GM18861 (cell line): ENCODE results near the gene SDK2.

Experiments used
- ATAC-seq: cut with Tn5 transposase; IDR thresholded peaks from one replicate; pipeline ENCODE4 v1.9.1; 2021; ENCODE audit not compliant: unreplicated experiment

SDK2 gene

DNA sequence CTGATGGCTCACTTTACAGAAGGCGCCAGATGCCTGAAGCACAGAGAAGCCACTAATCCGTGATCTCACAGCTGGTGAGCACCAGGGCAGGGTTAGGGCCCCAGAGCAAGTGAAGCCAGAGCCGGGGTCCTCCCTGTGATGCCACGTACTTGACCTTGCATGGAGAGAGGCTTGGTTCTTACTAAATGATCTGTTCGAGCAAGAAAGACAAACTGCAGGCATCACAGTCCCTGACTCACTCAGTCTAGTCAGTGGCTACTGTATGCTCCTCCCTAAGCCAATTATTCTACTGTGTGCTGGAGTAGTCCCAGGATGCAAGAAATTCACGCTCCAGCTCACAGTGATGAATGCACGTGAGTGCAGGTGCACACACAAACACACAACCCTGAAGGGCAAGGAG, 55.4 kb downstream of the SDK2 start:
- no peak for ATAC-seq

DNA sequence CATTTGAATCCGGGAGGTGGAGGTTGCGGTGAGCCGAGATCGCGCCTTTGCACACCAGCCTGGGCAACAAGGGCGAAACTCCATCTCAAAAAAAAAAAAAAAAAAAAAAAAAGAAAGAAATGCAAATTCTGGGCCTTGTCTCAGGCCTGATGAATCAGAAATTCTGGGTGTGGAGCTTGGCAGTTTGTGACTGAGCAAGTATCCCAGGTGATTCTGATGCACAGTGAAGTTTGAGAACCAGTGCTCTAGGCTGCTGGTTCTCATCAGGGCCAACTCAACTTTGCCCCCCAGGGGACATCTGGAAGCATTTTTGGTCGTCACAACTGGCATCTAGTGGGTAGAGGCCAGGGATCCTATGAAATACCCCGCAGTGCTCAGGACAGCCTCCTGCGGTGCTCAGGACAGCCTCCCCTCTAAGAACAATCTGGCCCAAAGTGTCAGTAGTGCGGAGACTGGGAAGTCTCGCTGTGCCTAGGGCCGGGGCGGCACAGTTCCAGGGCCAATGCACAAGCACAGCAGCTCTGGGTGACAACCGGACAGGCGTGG, 55.9 kb downstream of the SDK2 start:
- ATAC-seq, result no peak

DNA sequence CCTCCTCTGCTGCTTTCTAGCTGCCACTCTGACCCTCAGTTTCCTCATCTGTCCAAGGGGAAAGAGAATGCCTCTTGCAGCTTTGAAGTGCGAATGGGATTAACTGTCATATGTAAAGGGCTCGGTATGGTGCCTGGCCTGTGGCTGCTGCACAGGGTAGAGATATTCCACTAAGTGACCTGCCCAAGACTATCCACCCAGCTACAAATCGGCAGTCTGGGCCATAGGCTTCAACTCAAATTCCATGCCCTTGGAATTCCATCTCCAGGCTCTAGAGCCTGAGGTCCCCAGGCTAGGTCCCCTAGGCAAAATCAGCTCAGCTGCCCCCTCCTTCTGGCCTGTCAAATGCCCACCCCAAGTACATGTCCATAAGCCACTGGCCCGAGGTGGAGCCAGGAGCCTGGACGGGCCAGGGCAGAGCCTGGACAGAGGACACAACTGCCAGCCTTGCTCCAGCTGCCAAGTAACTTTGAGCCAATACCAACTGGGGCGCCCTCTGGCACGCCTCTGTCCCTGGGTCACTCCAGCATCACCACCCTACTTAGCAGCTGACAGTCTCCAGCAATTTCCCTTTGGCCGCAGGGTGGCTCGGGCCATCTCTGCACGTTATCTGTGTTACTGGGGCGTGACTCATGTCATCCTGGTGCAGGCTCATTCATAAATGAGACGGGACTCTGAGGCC, 57.2 kb downstream of the SDK2 start:
- no peak for ATAC-seq

DNA sequence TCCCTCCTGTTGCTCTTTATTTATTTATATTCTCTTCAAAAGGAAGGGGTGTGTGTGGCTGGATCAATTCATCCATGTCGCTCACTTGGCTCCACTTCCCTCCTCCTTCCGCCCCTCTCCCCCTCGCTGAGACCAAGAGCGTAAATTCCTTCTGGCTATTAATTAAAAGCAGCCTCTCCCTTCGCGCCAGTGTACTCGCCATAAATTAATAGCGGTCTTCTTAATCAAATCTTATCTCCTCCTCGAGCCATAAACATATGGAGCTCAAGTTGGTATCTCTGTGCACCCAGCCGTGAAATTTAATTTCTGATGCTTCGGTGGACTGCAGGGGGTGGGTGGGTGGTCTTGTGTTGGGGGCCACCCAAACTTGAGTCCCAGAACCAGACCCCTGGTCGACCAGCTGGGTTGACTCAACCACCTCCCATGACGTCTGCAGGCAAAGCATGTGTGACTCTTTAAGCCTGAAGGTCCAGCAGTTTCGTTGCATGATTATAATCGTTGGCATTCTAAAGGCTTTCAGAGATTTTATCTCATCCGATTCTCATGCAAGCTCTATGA, 57.9 kb downstream of the SDK2 start:
- ATAC-seq, result no peak

DNA sequence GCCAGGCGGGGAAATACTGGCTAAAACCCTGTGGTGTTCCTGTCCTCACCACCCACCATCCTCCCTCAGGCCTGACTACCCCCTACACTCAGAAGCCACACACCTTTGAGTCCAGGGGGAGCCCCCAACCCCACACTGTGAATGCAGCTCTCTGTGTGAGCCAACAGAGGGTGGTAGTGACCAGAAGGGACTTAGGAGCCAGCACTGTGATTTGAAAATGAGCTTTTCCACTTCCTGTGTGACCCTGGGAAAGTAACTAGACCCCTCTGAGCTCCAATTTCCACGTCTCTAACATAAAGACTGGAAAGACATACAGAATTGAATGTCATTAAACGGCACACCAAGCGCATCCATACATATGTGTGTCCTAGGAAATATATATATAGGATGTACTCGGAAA, 58.7 kb downstream of the SDK2 start:
- ATAC-seq, result no peak

DNA sequence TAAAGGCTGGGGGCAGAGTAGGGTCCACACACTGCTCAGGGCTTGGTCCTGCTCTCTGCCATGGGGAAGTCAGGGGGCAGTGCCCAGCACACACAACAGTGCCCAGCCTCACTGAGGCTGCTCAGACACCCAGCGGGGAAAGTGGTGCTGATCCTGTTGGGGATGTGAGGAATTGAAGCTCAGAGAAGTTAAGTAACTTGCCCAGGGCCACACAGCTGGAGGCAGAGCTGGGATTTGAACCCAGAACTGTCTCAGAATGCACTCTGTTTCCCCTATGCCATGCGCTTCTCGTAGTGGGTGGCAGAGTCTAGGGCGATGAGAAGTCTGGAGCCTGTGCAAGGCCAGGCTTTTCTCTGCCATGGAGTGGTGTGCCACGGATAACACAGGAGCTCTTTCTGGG, 59.3 kb downstream of the SDK2 start:
- no peak for ATAC-seq

DNA sequence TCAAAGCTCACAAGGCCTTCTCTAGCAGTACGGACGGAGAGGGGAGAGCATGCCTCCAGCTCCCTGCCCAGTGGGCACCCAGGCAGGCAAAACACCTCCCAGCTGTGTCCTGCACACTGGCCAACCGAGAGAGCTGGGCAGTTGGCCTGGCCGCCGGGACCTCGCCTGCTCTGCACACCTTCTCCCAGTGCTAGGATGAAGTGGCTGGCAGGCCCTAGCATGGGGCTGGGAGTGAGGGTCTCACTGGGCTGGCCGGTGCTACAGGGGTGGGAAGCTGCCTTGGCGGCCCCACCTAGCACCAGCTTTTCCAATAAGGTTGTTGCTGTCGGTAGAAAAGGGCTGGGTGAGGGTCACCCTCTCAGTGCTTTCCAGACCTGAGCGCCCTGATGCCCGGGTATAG, 60.2 kb downstream of the SDK2 start:
- ATAC-seq, result no peak

DNA sequence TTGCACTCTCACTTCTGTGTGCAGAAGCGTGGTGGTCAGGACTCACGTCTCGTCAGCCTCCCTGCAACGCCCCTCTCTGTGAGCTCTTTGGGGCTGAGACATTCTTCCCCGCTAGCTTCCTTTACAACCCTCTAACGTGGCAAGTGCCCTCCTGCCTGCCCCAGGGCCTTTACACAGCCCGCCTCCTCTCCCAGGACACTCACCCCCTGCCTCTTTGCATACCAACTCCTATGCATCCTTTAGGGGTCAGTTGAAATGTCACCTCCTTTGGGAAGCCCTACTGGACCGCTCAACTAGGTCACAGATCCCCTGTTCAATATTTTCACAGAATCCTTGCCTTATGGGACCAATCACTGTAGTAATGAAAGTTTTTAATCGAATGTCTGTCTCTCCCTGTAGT, 61.4 kb downstream of the SDK2 start:
- ATAC-seq, result no peak

DNA sequence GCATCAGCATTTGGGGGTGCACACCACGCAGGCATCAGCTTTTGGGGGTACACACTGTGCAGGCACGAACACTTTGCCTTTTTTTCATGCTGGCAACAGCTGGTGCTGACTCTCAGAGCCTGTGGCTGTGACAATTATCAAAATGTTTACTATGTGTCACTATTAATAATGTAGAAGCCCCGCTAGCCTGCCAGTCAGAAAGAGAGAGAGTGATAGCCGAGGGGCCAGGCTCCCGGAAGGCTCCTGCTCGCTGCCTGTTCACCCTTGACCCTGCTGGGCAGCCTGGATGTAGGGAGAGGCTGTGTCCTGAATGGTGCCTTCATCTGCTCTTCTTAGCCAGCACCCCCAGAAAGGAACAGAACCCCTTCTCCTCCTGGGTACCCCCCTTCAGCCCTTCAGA, 61.9 kb downstream of the SDK2 start:
- ATAC-seq, result no peak

DNA sequence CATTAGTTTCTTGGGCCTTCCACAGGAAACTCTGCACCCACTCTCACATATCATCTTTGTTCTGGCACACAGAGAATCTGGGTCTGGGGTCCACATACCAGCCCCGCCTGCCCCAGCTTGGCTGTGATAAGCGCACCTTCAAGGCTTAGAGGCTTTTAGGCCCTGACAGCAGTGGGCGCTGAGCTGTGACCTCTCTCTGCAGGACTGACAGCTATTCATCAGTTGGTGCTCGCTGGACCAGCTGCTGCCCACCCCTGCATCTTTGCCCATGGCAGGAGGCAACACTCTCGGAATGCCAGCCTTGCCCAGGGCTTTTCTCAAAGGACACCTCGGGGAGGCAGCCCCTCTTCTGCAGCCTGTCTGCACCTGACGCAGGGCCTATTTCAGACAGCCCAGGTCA, 62.9 kb downstream of the SDK2 start:
- no peak for ATAC-seq

DNA sequence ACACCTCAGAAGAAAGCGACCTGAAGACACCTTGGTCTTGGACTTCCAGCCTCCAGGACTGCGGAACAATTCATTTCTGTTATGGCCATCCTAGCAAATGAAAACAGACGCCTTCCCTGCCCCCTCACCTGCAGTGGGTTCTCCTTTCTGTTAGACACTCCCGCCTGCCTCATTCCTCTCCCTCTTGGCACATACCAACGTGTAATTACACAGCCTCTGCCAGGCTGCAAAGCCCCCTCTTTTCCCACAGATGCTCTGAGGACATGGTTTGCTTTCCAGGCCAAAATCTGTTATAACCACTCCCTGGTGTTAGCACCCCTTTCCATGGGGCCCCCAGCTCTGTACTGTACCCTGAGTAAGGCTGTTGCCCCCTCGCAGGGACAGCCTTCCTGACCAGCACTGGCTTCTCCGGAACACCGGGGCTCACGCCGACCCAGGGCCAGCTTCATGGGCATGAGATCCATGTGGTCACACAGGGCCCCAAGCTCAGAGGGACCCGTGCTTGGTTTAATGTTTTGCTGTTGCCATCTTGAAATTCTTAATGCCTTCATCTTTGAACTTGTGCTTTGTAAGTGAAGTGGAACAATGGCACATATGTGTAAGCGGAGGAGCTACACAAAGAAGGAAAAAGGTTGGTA, 64.1 kb downstream of the SDK2 start:
- no peak for ATAC-seq

DNA sequence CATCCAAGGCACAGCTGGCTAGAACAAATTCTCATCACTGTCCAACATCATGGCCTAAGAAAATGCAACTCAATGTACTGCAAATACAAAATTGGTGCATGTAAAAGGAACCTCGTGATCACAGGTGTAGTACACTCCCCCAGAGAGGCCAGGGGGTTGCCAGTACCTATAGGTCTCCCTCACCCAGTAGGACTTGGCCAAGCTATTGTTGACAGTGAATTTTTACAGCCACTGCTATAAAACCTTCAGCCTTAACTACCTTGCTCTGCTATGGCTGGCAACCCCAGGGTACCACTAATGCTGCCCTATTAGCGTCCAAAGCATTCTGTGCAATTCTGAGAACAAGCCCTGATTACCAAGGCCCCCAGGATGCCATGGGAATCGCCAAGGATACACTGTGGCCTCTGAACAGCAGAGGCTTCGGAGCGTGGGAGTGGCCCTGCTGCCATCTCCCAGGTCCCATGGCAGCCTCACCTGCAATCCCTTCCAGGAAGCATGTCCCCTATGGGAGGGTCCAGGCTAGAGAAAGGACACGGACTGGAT, 67.6 kb downstream of the SDK2 start:
- no peak for ATAC-seq

DNA sequence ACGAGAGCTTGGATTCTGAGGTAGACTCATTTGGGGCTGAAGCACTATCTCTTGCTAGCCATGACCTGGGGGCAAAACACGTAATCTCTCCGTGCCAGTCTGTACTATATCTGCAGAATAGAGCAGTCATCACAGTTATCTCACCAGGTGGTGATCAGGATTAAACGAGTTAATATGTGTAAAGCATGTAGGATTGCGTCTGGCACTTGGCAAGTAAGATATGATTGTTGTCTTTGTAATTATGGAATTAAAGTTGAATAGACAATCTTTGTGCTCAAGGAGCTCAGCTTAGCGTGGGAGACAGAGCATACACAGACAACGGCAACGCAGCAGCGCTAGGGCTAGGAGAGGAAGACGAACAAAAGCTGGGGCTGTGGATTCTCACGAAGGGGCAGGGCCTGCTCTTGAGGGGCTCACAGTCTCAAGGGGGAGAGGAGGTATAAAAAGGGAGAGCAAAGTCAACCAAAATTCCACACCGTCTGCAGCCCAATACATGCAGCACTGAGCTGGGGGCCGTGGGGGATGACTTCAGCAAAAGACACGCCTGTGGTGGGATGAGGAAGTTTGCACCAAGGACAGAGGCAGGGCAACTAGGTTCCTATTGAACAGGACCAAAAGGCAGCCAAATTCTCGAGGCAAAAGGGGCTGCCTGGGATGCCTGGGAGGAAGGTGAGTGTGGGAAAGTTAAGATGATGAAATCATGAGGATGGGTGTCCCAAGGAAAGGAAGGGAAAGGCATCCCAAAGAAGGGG, 68.6 kb downstream of the SDK2 start:
- no peak for ATAC-seq

DNA sequence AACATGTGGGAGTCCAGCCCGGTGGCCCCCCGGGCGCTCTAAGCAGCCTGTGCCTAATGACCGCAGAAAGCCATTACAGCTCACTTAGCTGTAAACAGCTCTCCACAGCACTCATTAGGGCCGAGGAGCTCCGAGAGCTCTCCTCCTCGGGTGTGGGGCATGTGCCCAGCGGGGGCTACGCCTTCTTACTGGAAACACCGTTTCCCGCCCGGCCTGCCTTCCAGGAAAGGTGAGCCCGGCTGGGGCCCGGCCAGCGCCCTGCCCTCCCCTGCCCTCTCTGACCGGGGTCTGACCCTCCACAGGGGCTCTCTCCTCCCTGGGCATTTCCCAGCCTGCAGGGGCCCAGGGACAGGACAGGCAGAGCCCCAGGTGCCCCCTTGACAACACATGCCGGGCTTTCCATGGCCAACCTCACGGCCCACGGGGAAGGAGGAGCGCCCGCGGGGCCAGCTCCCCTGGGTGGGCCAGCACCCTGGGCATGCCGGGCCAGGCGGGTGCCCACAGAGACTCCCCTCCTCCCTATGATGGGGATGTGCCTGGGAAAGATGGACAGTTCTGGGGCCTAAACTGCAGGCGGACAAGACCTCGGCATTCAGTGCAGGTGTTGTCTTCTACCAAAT, 72.6 kb downstream of the SDK2 start:
- no peak for ATAC-seq

DNA sequence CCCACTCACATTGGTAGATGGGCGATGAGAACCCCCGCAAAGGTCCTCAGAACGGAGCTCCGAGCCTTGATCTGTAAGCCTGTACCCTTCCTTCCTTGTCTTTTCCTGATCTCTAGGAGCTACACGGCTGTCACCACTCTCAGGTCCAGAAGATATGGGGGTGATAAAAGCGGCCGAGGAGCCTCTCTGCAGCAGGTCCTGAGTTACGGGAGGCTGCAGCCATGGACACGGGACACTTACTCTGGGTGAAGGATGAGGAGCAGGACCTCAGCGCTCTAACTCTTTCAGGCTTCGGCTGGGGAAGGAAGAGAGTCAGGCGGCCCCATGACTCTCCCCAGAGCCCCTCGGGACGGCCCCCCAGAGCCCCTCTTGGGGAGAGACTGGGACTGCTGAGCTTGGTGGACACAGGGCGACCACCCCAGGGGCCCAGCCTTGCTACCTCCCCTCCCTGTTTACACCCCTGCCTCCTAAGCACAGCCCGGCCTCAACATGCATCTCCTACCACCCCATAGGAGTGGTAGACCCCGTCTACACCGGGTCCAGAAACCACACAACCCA, 74.4 kb downstream of the SDK2 start:
- ATAC-seq, result no peak

DNA sequence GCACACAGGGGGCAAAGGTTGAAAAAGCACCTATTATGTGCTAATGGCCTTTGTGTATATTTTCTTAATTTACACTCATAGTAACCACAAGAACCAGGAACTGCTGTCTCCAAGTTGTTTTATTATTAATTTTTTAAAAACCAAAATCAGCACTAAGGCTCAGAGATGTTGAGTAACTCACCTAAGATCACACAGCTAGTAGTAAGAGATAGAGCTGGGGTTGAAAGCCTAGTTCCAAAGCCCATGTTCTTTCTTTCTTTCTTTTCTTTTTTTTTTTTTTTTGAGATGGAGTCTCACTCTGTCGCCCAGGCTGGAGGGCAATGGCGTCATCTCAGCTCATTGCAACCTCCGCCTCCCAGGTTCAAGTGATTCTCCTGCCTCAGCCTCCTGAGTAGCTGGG, 75.3 kb downstream of the SDK2 start:
- no peak for ATAC-seq

DNA sequence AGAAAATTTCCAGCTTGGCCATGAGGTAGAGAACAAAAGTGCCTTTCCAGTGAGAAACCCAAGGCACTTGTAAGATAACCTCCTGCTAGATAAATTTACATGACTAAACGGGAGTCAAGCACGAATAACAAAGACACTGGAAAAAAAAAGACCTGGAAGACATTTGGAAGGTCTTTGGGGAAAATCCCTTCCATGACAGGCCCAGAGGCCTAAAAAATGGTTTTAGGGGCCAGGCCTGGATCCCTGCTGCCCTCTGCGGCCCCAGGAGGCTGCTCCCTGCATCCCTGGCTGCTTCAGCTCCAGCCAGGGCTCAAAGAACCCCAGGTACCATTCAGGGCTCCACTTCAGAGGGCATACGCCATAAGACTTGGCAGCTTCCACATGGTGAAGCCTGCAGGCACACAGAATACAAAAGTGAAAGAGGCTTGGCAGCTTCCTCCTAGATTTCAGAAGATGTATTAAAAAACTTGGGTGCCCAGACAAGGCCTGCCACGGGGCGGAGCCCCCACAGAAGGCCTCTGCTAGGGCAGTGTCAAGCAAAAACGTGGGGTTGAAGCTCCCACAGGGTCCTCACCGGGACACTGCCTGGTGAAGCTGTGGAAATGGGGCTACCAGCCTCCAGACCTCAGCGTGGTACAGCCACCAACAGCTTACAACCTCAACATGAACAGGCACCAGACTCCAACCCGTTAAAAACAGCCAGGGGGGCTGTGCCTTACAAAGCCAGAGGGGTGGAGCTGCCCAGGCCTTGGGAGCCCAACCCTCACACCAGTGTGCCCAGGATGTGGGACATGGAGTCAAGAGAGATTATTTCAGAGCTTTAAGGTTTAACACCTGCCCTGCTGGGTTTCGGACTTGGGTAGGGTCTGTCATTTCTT, 77.1 kb downstream of the SDK2 start:
- ATAC-seq, result no peak

DNA sequence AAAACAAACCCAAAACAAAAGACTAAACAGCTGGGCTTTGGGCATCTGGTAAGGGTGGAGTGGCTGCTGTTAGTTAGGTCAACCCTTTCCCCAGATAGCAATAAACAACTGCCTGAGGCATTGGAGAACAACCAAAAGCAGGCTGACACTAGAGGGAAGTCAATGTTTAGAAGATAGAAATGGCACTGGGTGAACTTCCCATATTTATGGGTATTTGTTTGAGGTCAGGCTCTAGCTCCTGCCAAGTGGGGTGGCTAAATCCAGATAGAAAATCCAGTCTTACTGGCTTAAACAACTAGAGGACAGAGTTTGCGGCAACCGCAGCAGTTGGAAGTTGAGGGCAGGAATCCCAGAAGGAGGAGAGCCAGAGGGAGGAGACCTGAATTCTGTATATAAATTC, 79.4 kb downstream of the SDK2 start:
- no peak for ATAC-seq

DNA sequence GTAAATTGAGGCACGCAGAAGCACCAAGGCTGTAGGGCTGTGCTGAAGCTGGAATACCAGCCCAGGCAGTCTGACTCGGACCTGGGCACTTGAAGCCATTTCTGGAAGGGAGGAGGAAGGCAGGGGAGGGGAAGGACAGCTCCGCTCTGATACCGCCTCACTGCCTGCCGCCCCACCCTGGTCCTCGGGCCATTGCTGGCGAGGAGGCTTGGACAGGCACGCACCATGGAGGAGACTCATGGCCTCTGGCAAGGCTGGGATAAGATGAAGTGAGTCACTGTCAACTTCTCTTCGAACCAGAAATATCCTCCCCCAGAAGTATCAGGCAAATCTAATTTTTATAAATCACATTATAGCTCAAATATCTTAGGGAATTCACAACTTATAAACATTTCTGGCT, 81.3 kb downstream of the SDK2 start:
- ATAC-seq, result no peak

DNA sequence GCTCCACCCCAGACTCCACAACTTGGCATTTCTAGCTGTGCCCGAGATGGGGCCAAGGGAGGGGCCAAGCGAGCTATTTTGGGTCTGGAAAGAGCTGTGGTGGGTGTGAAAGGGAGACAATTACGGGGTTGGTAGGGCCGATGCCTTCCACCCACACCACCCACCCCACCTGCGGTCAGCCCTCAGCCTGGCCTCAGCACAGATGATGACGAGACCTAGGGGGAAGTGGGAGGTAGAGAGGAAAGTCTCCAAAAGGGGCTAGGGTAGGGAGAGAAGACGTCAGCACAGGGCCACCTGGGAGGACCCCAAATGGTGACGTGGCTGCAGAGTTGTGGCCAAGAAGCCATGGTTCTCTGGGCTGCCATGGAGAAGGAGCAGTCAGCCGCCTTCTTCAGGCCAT, 83.1 kb downstream of the SDK2 start:
- ATAC-seq, result no peak
